Kidney capillary endothelial cell (primary cell): ENCODE results near the gene TBK1.
"Not testable (repeated sequence)": the region's sequence is repeated elsewhere in the genome, so short reads cannot be mapped to it uniquely, and the experiment has no call there.

Source experiments
- DNase-seq: peaks from one replicate; pipeline ENCODE4 v3.0.0-alpha.2; 2018; ENCODE audit warnings: low spot score

TBK1 gene

DNA sequence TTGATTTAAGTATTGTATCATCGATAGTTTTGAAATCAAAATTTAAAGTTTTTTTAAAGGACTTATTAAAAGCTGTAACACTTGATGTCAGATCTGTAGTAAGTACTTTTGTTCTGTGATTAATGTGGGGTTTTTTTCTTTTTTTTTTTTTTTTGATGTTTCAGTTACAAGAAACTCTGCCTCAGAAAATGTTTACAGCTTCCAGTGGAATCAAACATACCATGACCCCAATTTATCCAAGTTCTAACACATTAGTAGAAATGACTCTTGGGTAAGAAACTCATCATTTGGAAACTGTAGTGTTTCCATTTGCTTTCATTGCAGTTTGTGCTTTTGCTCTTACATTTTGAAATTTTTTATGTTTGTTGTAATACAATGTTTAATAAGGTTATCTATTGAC lies 45.6 kb downstream of the TBK1 start:
- DNase-seq: no peak

DNA sequence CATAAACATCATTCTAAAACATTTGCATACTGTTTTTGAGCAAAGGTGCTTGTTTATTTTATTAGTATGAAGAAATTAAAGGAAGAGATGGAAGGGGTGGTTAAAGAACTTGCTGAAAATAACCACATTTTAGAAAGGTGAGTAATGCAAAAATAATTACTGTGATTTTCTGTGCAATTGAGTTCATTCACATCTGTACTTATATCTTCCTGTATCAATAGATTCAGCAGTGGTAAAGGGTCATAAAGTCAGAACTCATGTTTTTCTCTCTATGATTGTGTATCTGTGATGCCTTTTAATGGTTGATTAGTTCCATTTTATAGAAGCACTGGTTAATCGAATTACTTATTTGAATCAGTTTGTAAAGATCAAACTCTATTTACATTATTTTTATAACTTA lies 46.0 kb downstream of the TBK1 start:
- DNase-seq: no peak

DNA sequence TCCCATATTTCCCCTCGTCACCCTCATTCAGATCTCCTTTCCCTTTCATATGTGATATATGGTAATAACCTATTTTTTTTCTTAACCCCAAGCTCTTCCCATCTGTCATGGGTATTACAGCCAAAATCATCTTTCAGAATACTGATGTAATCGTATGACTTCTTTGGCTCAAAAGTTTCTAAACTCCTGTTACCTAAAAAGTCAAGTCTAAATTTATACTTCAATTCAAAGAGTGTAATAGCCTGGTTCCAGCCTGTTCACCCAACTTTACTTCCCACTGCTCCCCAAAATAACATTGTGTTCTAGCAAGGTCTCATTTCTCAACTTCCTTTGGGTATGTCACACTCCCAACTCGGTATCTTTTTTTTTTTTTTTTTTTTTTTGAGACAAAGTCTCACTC lies 48.5 kb downstream of the TBK1 start:
- DNase-seq: no peak

DNA sequence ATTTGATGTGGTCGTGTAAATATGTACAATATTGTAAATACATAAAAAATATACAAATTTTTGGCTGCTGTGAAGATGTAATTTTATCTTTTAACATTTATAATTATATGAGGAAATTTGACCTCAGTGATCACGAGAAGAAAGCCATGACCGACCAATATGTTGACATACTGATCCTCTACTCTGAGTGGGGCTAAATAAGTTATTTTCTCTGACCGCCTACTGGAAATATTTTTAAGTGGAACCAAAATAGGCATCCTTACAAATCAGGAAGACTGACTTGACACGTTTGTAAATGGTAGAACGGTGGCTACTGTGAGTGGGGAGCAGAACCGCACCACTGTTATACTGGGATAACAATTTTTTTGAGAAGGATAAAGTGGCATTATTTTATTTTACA lies 49.6 kb downstream of the TBK1 start:
- DNase-seq: no peak

DNA sequence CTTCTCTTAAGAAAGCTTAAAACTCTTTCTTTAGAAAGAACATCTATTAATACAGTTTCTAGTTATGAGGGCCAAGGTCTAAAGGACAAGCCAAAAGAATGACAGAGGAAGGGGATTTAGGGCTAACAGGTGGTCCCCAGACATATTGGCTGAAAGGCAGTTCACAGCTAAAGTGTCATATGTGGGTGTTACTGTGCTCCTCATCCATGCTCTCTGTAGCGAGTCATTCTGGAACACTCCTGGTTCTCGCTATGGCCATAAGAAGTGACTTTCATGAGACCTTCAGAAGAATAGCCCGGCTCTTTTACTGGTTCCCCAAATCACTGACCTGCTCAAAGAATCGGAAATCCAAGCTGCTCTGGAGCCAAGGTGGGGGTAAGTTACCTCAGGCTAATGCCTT lies 55.0 kb downstream of the TBK1 start:
- no peak for DNase-seq

DNA sequence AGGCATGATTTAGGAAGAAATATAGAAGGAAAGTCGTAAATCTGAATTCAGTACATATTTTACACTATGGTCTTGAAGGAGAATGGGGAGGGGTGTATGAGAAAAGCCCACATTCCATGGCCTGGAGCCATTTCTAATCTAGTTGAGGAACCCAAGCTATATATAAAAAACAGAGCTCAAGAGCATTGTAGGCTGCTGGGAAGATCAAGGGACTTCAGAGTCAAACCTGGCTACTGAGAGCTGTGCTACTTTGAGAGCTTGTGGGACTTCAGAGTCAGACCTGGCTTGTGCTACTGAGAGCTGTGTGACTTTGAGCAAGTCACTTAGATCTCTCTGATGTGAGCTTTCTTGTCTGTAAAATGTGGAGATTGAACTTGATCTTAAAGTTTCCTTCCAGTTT lies 58.7 kb downstream of the TBK1 start:
- DNase-seq: no peak

DNA sequence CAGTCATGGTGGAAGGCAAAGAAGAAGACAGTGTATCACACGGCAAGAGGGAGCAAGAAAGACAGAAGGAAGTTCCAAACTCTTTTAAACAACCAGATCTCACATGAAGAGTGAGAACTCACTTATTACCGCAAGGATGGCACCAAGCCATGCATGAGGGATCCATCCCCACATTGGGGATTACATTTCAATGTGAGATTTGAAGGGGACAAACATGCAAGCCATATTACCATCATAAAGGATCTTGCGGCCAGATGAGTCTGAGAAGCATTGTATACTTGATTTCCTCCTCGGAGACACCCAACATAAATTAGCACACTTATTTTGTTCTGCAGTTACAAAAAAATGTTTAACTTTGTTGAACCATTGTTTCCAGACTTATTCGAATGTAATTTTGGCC lies 66.5 kb downstream of the TBK1 start:
- DNase-seq: no peak

DNA sequence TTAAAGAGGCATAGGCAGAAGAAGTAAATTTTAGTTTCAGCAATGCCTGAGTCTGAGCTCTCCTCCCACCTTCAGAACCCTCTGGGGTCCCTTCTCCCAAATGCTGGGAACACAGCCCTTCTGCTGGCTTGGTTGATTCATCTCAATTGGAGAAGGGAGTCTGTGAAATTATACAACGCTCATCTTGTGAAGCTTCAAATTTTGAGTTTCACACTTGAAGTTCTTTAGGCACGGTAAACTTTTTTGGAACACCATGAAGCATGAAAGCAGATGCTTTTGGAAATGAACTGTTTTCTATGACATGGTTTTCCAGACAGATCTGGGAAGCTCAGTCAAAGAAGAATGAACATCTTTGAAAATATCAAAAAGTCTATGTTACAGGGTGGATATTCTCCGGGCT lies 69.9 kb downstream of the TBK1 start:
- no peak for DNase-seq

DNA sequence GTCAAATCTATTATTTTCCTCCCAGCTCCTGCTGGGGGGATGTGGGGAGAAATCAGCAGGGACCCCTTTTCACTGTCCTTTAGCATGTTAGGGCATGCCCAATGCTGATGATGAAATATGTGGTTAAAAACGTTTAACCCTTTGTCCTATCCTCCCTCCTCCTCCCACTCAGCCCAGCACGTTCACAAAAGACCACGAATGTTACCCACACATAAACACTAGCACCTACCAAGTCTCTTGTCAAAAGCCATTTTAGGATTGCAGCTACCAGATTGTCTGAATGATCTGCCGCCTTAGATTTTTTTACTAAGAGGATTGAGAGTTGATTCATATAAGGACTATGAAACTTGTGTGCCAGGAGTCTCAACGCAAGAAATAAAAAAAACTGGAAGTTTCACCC lies 70.4 kb downstream of the TBK1 start:
- no peak for DNase-seq

DNA sequence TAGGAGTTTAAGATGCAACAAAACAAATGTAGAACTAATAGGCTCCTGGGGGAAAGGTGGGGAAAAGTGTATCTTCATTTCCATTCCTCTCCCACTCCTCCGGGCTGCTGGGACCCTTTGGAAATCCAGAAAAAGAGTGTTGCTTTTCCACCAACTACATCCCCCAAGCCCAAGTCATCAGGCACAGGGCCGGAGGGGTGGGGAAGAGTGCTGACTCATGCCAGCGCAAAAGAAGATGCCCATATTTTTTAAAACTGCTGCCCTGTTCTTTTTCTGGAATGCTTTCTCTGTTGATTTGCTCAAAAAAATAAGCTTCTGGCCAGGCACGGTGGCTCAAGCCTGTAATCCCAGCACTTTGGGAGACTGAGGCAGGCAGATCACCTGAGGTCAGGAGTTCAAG lies 70.9 kb downstream of the TBK1 start:
- no peak for DNase-seq

DNA sequence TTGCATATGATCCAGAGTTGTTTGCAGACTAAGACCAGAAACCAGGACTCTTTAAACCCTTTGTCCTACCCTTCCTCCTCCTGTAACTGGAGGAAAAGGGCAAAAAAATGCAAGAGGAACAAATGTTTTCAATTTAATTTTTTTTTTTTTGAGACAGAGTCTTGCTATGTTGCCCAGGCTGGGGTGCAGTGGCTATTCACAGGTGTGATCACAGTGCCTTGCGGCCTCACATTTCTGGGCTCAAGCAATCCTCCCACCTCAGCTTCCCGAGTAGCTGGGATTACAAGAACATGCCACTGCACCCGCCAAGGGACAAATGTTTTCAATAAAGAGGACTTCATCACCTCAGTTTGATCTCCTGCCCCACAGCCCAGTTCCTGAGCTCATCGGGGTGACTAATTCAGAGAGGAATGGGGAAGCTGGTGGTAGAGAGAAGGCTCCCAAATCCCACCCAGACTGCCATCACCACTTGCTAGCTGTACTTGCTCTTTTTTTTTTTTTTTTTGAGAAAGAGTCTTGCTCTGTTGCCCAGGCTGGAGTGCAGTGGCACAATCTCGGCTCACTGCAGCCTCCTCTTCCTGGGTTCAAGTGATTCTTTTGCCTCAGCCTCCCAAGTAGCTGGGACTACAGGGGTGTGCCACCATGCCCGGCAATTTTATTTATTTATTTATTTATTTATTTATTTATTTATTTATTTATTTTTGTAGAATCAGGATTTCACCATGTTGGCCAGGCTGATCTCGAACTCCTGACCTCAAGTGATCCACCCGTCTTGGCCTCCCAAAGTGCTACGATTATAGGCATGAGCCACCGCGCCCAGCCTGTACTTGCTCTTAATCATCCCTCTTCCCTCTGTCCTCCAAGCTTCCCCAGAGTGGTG lies 71.9 kb downstream of the TBK1 start:
- not testable (repeated sequence) for DNase-seq

DNA sequence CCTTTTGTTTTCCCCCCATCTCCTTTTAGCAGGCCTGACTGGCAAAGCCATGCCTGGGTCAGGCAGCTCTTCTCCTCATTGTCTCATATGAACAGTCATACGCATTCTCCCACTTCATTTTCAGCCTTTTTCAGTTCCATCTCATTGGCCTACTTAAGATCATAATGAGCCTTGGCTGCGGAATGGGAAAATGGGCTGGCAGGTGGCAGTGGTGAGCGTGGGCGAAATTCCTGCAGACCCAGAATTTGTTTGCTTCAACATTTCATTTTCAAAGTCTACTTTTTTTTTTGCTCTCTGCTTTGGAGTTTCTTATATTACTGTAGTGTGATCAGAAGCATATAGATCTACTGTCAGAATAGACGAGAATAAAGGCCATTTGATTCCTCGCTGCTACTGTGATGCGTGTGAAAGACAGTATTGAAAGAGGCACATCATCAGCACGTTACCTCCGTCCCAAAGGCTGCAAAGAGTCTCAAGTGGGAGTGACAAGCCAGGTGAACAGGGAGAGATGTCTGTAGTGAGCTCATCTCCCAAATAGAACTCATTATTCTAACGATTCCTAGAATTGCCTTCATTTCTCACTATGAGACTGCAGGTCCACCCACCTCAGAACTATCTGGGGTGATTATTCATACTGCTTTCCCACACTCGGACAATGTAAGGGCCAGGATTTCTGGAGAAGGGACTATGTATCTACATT lies 73.7 kb downstream of the TBK1 start:
- DNase-seq: no peak

DNA sequence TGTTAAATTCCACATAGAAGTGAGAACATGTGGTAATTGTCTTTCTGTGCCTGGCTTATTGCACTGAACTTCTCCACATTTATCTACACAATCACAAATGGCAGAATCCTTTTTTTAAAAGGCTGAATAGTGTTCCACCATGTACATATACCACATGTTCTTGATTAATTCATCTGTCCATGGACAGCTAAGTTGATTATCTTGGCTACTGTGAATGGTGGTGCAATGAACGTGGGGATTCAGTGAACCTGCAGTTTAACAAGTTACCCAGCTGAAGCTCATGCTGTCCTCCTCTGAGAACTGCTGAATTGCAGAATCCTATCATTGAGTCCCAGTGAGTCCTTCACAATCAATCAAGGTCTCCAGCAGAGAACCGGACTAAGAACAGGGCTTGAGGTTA lies 74.9 kb downstream of the TBK1 start:
- DNase-seq: no peak

DNA sequence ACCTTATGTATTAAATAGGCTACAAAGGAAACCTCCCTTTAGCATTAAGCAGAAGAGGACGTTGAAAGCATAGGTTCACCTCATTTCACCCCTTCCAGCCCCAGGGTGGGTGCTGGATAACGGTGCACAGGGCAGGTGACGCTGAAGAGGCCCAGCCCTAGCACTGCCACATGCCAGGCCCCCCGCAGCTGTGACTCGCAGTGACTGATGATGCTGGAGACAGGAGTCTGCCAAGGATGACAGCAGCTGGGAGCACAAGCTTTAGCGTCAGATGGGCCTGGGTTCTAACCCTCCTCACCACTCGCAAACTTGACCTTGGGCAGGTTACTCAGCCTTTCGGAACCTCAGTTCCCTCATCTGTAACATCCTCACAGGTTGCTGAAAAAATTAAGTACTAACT lies 76.7 kb downstream of the TBK1 start:
- DNase-seq: no peak

DNA sequence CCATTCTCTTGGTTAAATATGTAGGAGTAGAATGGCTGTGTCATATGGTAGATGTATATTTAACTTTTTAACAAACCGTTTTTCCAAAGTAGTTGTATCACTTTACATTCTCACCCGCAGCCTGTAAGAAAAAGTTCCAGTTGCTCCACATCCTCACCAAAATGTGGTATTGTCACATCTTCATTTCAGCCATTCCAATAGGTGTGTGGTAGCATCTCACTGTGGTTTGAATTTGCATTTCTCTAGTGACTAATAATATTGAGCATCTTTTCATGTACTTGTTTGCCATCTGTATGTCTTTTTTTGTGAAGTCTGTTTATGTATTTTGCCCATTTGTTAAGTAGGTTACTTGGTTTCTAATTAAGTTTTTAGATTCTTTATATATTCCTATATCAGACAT lies 78.6 kb downstream of the TBK1 start:
- no peak for DNase-seq

DNA sequence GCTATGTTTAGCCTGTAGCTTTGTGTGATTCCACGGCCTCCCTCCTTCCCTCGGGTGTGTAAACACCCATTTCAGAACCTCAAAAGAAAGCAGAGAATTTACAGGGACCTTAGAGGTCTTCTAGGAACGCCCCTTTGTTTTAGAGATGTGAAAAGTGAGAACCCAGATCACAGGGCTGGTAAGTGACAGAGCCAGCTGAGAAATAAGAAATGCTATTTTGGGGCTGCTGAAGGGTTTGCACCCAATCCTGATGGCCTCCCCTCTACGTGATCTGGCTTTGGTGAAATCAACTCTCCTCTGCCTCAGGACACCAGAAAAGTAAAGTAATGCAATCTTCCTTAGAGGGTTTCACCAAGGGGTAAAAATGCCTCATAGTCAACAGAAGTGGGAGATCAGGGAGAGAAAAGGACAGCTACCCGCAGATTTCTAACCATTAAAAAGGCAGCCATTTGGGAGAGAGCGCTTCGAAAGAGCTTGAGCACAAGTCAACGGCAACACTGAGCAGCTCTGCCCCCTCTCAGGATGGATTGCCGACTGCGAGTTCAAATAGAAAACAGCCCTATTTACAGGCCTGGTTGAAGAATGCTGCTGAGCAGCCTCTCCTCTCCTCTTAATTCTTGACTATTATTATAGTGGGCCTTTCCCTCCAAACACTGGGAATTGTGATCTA lies 79.9 kb downstream of the TBK1 start:
- no peak for DNase-seq

DNA sequence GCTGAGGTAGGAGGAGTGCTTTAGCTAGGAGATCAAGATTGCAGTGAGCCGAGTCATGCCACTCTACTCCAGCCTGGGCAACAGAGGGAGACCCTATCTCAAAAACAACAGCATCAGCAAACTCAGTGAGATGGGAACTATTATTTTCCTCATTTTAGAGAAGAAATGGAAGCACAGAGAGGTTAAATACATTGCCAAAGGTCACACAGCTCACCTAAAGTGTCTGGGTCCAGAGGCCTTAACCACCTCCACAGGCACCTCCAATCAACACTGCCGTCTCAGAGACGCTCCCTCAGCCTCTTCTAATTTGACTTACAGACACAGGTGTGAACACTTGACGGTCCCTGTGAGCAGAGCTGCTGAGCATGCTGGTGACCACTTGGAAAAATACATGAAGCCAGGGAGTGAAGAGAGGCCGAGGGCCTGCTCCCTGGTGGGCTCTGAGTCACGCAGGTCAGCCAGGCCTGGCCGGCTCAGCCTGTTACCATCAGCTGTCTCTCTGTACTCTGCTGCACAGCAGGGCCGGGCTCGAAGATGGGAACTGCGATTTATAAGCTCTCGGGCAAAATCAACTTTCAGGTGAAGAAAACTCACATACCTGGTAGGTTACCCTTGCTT lies 80.9 kb downstream of the TBK1 start:
- DNase-seq: no peak

DNA sequence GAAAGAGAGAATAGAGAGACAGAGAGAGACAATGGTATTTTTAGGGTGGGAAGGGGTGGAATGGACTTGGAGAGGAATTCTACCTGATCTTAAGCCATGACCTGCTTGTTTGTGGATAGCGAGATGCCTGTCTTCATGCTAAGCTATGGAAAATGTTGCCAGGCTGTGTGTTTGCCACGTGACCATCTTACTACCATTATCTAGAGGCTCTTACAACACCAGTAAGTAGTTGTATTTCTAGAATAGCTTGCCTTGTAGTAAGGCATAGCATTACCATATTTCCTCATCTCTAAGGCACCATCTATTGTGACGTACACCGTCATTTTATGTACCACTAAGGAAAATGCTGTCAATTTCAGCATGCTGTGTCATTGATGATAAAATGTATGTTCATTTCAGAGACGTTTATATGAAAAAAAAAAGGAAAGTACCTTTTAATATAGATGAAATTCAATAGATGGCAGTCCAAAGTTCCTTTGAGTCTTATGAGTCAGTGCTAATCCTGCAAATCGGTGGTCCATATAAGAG lies 82.8 kb downstream of the TBK1 start:
- no peak for DNase-seq

DNA sequence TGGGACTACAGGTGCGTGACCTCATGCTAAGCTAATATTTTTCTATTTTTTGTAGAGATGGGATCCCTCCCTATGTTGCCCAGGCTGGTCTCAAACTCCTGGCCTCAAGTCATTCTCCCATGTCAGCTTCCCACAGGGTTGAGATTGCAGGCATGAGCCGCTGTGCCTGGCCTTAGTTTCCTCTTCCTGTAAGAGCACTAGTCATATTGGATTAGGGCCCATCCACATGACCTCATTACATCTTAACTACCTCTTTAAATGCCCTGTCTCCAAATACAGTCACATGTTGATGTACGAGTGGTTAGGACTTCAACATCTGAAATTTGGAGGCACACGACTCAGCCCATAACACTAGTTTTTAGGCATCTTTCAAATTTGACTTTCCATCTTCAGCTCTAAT lies 86.2 kb downstream of the TBK1 start:
- no peak for DNase-seq

DNA sequence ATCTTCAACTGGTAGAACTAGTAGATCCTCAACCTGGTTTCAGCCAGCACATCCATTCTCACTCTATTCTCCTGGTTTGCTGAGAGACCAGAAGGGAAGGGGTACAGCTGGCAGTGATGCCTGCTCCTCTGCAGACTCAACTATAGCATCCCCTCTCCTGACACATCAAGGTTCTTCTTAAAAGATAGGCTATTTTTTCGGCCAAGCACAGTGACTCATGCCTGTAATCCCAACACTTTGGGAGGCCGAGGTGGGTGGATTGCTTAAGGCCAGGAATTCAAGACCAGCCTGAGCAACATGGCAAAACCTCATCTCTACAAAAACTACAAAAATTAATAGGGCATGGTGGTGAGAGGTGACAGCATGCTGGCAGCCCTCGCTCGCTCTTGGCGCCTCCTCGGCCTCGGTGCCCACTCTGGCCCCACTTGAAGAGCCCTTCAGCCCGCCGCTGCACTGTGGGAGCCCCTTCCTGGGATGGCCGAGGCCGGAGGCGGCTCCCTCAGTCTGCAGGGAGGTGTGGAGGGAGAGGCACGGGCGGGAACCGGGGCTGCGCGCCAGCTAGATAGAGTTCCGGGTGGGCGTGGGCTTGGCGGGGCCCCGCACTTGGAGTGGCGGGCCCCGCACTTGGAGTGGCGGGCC lies 90.6 kb downstream of the TBK1 start:
- DNase-seq: not testable (repeated sequence)

DNA sequence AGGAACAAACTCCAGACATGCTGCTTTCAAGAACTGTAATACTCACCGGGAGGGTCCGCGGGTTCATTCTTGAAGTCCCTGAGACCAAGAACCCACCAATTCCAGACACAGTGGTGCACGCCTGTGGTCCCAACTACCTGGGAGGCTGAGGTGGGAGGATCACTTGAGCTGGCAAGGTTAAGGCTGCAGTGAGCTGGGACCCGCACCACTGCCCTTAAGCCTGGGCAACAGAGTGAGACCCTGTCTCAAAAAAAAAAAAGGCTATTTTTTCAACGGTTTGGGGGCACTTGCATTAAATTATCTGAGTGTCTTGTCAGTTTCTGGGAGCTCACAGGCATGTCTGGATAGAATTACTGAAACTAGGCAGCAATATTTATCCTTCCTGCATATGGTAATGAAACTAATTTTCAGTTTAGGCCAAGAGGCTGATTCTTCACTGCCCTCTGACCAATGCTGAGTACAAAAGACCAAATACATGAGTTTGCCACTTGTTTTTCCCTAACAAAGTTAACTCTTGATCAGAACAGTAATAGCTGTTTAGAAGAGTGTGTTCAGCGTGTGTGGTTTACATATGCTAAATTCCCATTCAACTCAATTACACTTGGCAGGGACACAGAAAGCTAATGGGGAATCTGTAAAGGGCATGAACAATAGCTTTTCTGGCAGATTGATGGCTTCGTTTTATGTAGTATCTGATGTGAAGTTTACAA lies 92.6 kb downstream of the TBK1 start:
- DNase-seq: no peak

DNA sequence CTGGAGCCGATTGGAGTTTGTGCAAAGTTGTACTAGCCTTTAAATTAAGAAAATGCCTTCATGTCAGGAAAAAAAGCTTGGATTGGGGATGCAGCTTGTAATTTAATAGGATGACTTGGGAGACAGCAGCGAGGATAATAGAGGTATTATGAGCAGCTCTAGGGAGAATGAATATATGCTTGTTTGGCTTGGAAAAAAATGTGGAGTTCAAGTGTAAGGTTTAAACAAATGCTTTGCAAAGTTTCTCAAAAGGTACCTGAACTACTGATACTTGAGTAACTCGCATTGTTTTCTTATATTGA lies 93.1 kb downstream of the TBK1 start:
- DNase-seq: no peak
